ENCODE measurements around the gene CLCN6.
A peak's percentile ranks its signal among the peaks of the same experiment; 100 is the strongest.

The CLCN6 gene

GRCh38 chr1:11778844-11779623 lies 27.0 kb upstream of the CLCN6 start:
- ChIA-PET POLR2A (ENCODE audit: low non-redundant PET) (no interaction called here), CTCF (no interaction called here)
- TF ChIP-seq CTCF (conservative IDR thresholded peaks at IDR 0.05; ENCODE audit: low read depth), result no peak
- H3K27ac ChIP-seq, result no peak overlapping the region
- DNase-seq (ENCODE audit: low spot score), result no peak

DNA sequence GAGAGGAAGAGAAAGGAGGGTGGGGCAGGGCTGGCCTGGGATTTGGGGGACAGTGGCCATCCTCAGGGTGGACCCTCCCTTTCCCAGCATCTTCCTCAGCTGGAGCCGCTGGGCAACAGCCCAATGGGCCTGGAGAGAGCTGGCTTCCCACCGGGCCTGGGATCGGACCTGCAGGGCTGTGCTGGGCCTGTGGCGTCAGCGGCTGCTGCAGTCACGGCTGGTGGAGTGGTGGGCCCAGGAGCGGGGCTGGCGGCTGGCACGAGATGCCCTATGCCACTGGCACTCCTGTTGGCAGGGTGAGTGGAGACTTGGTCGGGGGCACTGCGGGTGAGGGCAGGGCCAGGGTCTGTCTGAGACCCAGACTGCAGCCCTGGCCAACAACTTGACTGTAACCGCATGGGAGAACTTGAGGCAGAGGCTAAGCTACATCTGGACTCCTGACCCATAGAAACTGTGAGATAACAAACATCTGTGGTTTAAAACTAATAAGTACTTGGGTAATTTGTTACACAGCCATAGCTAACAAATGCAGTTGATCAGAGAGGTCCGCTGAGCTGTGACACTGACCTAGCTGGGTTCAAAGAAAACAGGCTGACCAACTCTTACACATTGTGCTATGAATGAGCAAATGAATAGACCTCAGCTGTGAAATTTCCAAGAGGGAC lies 26.1 kb upstream of the CLCN6 start:
- H3K27ac ChIP-seq, result no peak overlapping the region
- POLR2A ChIA-PET (ENCODE audit: low non-redundant PET), result no interaction called here
- TF ChIP-seq CTCF (conservative IDR thresholded peaks at IDR 0.05; ENCODE audit: low read depth), result no peak
- no peak for DNase-seq (ENCODE audit: low spot score)
- CTCF ChIA-PET, result no interaction called here

DNA sequence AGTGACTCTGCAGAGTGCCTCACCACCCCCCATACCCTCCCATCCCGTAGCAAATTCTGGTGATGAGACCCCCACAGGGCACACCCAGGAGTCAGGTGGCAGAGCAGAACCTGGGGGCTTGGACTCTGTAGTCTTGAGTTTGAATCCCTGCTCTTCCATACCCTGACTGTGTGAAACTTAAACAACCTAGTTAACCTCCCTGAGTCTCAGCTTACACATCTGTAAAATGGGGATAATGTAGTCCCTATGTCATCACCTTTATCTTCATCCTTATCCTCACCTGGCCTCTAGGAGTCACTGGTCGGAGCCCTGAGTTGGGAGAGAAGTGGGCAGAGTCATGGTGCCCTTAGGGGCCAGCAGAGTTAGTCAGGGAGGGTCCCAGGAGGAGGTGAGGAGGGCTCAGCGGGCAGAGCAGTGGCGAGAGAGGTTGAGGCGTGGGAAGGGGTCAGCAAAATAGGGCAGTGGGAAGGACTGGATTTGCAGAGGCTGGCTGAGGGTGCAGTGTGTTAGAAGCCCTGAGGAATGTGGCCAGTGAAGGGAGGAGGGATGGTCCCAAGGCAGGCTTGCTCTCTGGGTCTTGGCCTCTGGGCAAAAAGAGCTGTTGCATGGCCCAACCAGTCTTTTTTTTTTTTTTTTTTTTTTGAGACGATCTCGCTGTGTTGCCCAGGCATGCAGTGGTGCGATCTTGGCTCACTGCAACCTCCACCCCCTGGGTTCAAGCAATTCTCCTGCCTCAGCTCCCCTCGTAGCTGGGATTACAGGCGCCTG lies 25.4 kb upstream of the CLCN6 start:
- no peak for TF ChIP-seq CTCF (conservative IDR thresholded peaks at IDR 0.05; ENCODE audit: low read depth)
- H3K27ac ChIP-seq, result no peak overlapping the region
- no peak for DNase-seq (ENCODE audit: low spot score)
- CTCF ChIA-PET, result no interaction called here
- POLR2A ChIA-PET (ENCODE audit: low non-redundant PET), result no interaction called here

GRCh38 chr1:11781297-11781696 lies 24.7 kb upstream of the CLCN6 start:
- CTCF ChIA-PET, result interaction anchor here (0.5 kb wide), 1 partner anchor 503 kb away, joined by 3 read pairs; no protein-coding TSS in a partner anchor
- H3K27ac ChIP-seq, result peak overlapping the region; percentile 24
- no peak for TF ChIP-seq CTCF (conservative IDR thresholded peaks at IDR 0.05; ENCODE audit: low read depth)
- DNase-seq (ENCODE audit: low spot score), result no peak
- POLR2A ChIA-PET (ENCODE audit: low non-redundant PET), result no interaction called here

- CTCF ChIA-PET, result no interaction called here
These were observed 23.8 kb upstream of the CLCN6 start for GRCh38 chr1:11782127-11782708.

More at GRCh38 chr1:11782127-11782708, 23.8 kb upstream of the CLCN6 start:
- POLR2A ChIA-PET (ENCODE audit: low non-redundant PET), result no interaction called here
- no peak overlapping the region for H3K27ac ChIP-seq
- no peak for DNase-seq (ENCODE audit: low spot score)
- TF ChIP-seq CTCF (conservative IDR thresholded peaks at IDR 0.05; ENCODE audit: low read depth), result no peak

Measured in RWPE1 (cell line).